Calu3 (cell line): ENCODE results near the gene KCTD13. TPM values are rescaled to one million over a fixed set of nuclear protein-coding genes. Genes with fewer than 3 reads are reported as not detected.

Experiments used
- BruUV-seq: library from RNA; stranded (reverse); fragments of 400-500 nt; replicated peaks from 2 replicates; lab custom pipeline; 2021; lab: Mats Ljungman, UMichigan
- CTCF ChIA-PET: fragments of 300-600 bp; sonication (Branson Sonifier 250); formaldehyde crosslinking; loops from one replicate; lab custom pipeline; 2022; ENCODE audit warnings: antibody characterized with exemption; lab: Charles Lee
- DNase-seq: peaks from one replicate; pipeline ENCODE4 v3.0.0; 2022
- H3K27ac Mint-ChIP-seq: one replicate; pipeline ENCODE4 v1.8.0; 2022; ENCODE audit warnings: mixed read lengths; ENCODE audit not compliant: unreplicated experiment
- H3K27me3 Mint-ChIP-seq: one replicate; pipeline ENCODE4 v1.8.0; 2022; ENCODE audit warnings: mixed read lengths; ENCODE audit not compliant: unreplicated experiment
- H3K36me3 Mint-ChIP-seq: one replicate; pipeline ENCODE4 v1.8.0; 2022; ENCODE audit warnings: mild to moderate bottlenecking, moderate library complexity, mixed read lengths; ENCODE audit not compliant: insufficient read depth, unreplicated experiment
- H3K4me1 Mint-ChIP-seq: one replicate; pipeline ENCODE4 v1.8.0; 2022; ENCODE audit warnings: mild to moderate bottlenecking, low read depth, mixed read lengths; ENCODE audit not compliant: unreplicated experiment
- H3K4me3 Mint-ChIP-seq: one replicate; pipeline ENCODE4 v1.8.0; 2022; ENCODE audit warnings: mild to moderate bottlenecking, low read depth, moderate library complexity, mixed read lengths; ENCODE audit not compliant: unreplicated experiment
- H3K9me3 Mint-ChIP-seq: one replicate; pipeline ENCODE4 v1.8.0; 2022; ENCODE audit warnings: low read depth, mixed read lengths; ENCODE audit not compliant: unreplicated experiment
- intact Hi-C: fragments of 100-400 bp; cut with micrococcal nuclease; formaldehyde crosslinking; loops from one replicate; pipeline ENCODE4 v1.10.0; 2022; ENCODE audit not compliant: unreplicated experiment
- total RNA-seq: library from RNA; stranded (reverse); gene quantifications from 2 replicates; pipeline ENCODE4 v1.2.3, GENCODE V29; 2022
- TF ChIP-seq, protein P1 (sequence below): fragments of 200-600 bp; IDR thresholded peaks from one replicate; pipeline ENCODE4 v1.8.0; 2022; ENCODE audit warnings: antibody characterized with exemption; ENCODE audit not compliant: unreplicated experiment

The KCTD13 gene
- total RNA-seq, 1 experiment from 2014 or later = 55.8 TPM

GRCh38 chr16:29973384-29974246 is 47.6 kb upstream of the KCTD13 start, which contains the start of gene TAOK2:
TAOK2 (plus strand) TSS chr16:29973868; CDS start chr16:29977773, 3,905 bp downstream.
- H3K4me3 Mint-ChIP-seq = peak within 1 kb of the TSS; percentile 85
- BruUV-seq = no TSS peak
- H3K27me3 Mint-ChIP-seq = no peaks in the 10 kb centered on the region
- H3K27ac Mint-ChIP-seq = peak within 1 kb of the TSS; percentile 89
- H3K9me3 Mint-ChIP-seq = no peaks in the 10 kb centered on the region
- H3K36me3 Mint-ChIP-seq = peaks cover 63% of the 10 kb centered on the region
- CTCF ChIA-PET = interaction anchor here (0.6 to 1.8 kb wide), 9 partner anchors 12 to 157 kb away, joined by 3 to 17 read pairs (median 4); partner anchors contain the start of genes ASPHD1, SEZ6L2 and TMEM219
- DNase-seq = peak; percentile 99
- intact Hi-C loops = loop anchor here (10.0 kb wide), 1 partner anchor 49 kb away; the partner anchor contains the start of gene KCTD13
- TF ChIP-seq, protein P1, sequence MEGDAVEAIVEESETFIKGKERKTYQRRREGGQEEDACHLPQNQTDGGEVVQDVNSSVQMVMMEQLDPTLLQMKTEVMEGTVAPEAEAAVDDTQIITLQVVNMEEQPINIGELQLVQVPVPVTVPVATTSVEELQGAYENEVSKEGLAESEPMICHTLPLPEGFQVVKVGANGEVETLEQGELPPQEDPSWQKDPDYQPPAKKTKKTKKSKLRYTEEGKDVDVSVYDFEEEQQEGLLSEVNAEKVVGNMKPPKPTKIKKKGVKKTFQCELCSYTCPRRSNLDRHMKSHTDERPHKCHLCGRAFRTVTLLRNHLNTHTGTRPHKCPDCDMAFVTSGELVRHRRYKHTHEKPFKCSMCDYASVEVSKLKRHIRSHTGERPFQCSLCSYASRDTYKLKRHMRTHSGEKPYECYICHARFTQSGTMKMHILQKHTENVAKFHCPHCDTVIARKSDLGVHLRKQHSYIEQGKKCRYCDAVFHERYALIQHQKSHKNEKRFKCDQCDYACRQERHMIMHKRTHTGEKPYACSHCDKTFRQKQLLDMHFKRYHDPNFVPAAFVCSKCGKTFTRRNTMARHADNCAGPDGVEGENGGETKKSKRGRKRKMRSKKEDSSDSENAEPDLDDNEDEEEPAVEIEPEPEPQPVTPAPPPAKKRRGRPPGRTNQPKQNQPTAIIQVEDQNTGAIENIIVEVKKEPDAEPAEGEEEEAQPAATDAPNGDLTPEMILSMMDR = no peak
- H3K4me1 Mint-ChIP-seq = peaks cover 26% of the 10 kb centered on the region

GRCh38 chr16:29972992-29973383 is 47.0 kb upstream of the KCTD13 start:
- peak overlapping the region; percentile 85 for H3K4me3 Mint-ChIP-seq
- DNase-seq = no peak
- TF ChIP-seq, protein P1 = no peak
- H3K27ac Mint-ChIP-seq = peak overlapping the region; percentile 89
- H3K36me3 Mint-ChIP-seq = peaks cover 66% of the 10 kb centered on the region
- no peaks in the 10 kb centered on the region for H3K9me3 Mint-ChIP-seq
- BruUV-seq = no TSS peak
- peaks cover 26% of the 10 kb centered on the region for H3K4me1 Mint-ChIP-seq
- H3K27me3 Mint-ChIP-seq = no peaks in the 10 kb centered on the region
- intact Hi-C loops = loop anchor here (10.0 kb wide), 1 partner anchor 48 kb away; the partner anchor contains the start of gene KCTD13
- CTCF ChIA-PET = interaction anchor here (0.6 to 1.8 kb wide), 9 partner anchors 11 to 156 kb away, joined by 3 to 17 read pairs (median 4); partner anchors contain the start of genes ASPHD1, SEZ6L2 and TMEM219

- no peaks in the 10 kb centered on the region for H3K27me3 Mint-ChIP-seq
- peaks cover 26% of the 10 kb centered on the region for H3K4me1 Mint-ChIP-seq
- H3K4me3 Mint-ChIP-seq = no peak overlapping the region
- no peaks in the 10 kb centered on the region for H3K9me3 Mint-ChIP-seq
- CTCF ChIA-PET = interaction anchor here (0.8 to 1.8 kb wide), 3 partner anchors 11 to 28 kb away, joined by 3 to 17 read pairs (median 15); partner anchors contain the start of gene TMEM219
- no peak for DNase-seq
- intact Hi-C loops = loop anchor here (10.0 kb wide), 1 partner anchor 48 kb away; the partner anchor contains the start of gene KCTD13
- H3K36me3 Mint-ChIP-seq = peaks cover 67% of the 10 kb centered on the region
- TF ChIP-seq, protein P1 = no peak
- peak overlapping the region; percentile 89 for H3K27ac Mint-ChIP-seq
- no TSS peak for BruUV-seq
These were observed 46.5 kb upstream of the KCTD13 start for GRCh38 chr16:29972500-29972899.

- Mint-ChIP-seq H3K4me3 (no peak overlapping the region), H3K4me1 (peaks cover 19% of the 10 kb centered on the region), H3K27me3 (no peaks in the 10 kb centered on the region), H3K9me3 (no peaks in the 10 kb centered on the region), H3K36me3 (peaks cover 62% of the 10 kb centered on the region), H3K27ac (no peak overlapping the region)
- BruUV-seq = no TSS peak
- CTCF ChIA-PET = no interaction called here
- DNase-seq = no peak
- TF ChIP-seq, protein P1 = no peak
- intact Hi-C loops = loop anchor here (10.0 kb wide), 1 partner anchor 47 kb away; the partner anchor contains the start of gene KCTD13
These were observed 45.3 kb upstream of the KCTD13 start for GRCh38 chr16:29971304-29971703.
